Measurements from ENCODE around the gene TMEM135.

GRCh38 chr11:87280143-87280542 lies 242.4 kb downstream of the TMEM135 start:
- TF ChIP-seq REST (IDR thresholded peaks at IDR 0.05; ENCODE audit: low read depth, low read length) = no peak
- no peak for TF ChIP-seq CTCF (IDR thresholded peaks at IDR 0.05)
- no peak for TF ChIP-seq EP300 (IDR thresholded peaks at IDR 0.05; ENCODE audit: borderline replicate concordance in 1 of 2, low read depth in 1 of 2, low read length in 1 of 2)
- no peak for TF ChIP-seq ZBTB33 (IDR thresholded peaks at IDR 0.05; ENCODE audit: borderline replicate concordance, low read depth)
- no peak for TF ChIP-seq CHD2 (IDR thresholded peaks at IDR 0.05; ENCODE audit: low read length, partially characterized antibody)
- no peak for TF ChIP-seq RCOR1 (IDR thresholded peaks at IDR 0.05; ENCODE audit: low read length)
- TF ChIP-seq MXI1 (IDR thresholded peaks at IDR 0.05; ENCODE audit: low read depth, low read length) = no peak
- no peak for TF ChIP-seq FOXM1 (IDR thresholded peaks at IDR 0.05; ENCODE audit: low read depth)
- TF ChIP-seq MAX (IDR thresholded peaks at IDR 0.05; ENCODE audit: low read depth) = no peak
- no peak for TF ChIP-seq RXRA (IDR thresholded peaks at IDR 0.05; ENCODE audit: borderline replicate concordance, low read depth)
- TF ChIP-seq JUND (IDR thresholded peaks at IDR 0.05) = no peak
- no peak for TF ChIP-seq TAF1 (IDR thresholded peaks at IDR 0.05; ENCODE audit: borderline replicate concordance, low read depth, low read length)

Measured in SK-N-SH (cell line).